ENCODE data around the gene INSIG2. TPM values are rescaled to one million over a fixed set of nuclear protein-coding genes. Genes with fewer than 3 reads are reported as not detected.

The INSIG2 gene
- total RNA-seq, 1 experiment from 2014 or later, result 15.0 TPM

- DNase-seq (ENCODE audit: unreplicated experiment), result no peak
- TF ChIP-seq, protein P1, sequence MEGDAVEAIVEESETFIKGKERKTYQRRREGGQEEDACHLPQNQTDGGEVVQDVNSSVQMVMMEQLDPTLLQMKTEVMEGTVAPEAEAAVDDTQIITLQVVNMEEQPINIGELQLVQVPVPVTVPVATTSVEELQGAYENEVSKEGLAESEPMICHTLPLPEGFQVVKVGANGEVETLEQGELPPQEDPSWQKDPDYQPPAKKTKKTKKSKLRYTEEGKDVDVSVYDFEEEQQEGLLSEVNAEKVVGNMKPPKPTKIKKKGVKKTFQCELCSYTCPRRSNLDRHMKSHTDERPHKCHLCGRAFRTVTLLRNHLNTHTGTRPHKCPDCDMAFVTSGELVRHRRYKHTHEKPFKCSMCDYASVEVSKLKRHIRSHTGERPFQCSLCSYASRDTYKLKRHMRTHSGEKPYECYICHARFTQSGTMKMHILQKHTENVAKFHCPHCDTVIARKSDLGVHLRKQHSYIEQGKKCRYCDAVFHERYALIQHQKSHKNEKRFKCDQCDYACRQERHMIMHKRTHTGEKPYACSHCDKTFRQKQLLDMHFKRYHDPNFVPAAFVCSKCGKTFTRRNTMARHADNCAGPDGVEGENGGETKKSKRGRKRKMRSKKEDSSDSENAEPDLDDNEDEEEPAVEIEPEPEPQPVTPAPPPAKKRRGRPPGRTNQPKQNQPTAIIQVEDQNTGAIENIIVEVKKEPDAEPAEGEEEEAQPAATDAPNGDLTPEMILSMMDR (IDR thresholded peaks at IDR 0.05; ENCODE audit: unreplicated experiment), result no peak
- Mint-ChIP-seq H3K27ac (ENCODE audit: low read depth, unreplicated experiment) (no peak overlapping the region), H3K4me1 (ENCODE audit: insufficient read depth, unreplicated experiment) (no peaks in the 10 kb centered on the region), H3K4me3 (ENCODE audit: unreplicated experiment) (no peak overlapping the region), H3K9me3 (ENCODE audit: unreplicated experiment) (no peaks in the 10 kb centered on the region), H3K27me3 (ENCODE audit: insufficient read depth, unreplicated experiment) (no peaks in the 10 kb centered on the region), H3K36me3 (ENCODE audit: insufficient read depth, unreplicated experiment) (no peaks in the 10 kb centered on the region)
- CTCF ChIA-PET, result interaction anchor here (0.9 kb wide), 1 partner anchor 43 kb away, joined by 3 read pairs; no protein-coding TSS in a partner anchor
- intact Hi-C loops (cut with micrococcal nuclease), result no loop called here
- POLR2A ChIA-PET, result no interaction called here
- no TSS peak for BruUV-seq (replicated peaks)
Measured at GRCh38 chr2:118131771-118132170, 43.5 kb downstream of the INSIG2 start.

- H3K27me3 Mint-ChIP-seq (ENCODE audit: insufficient read depth, unreplicated experiment), result no peaks in the 10 kb centered on the region
- TF ChIP-seq, protein P1 (IDR thresholded peaks at IDR 0.05; ENCODE audit: unreplicated experiment), result no peak
- no TSS peak for BruUV-seq (replicated peaks)
- H3K9me3 Mint-ChIP-seq (ENCODE audit: unreplicated experiment), result no peaks in the 10 kb centered on the region
- H3K27ac Mint-ChIP-seq (ENCODE audit: low read depth, unreplicated experiment), result no peak overlapping the region
- no peak overlapping the region for H3K4me3 Mint-ChIP-seq (ENCODE audit: unreplicated experiment)
- ChIA-PET POLR2A (no interaction called here), CTCF (no interaction called here)
- no peaks in the 10 kb centered on the region for H3K4me1 Mint-ChIP-seq (ENCODE audit: insufficient read depth, unreplicated experiment)
- intact Hi-C loops (cut with micrococcal nuclease), result no loop called here
- no peaks in the 10 kb centered on the region for H3K36me3 Mint-ChIP-seq (ENCODE audit: insufficient read depth, unreplicated experiment)
- no peak for DNase-seq (ENCODE audit: unreplicated experiment)
Measured at GRCh38 chr2:118133916-118134315, 45.6 kb downstream of the INSIG2 start.

GRCh38 chr2:118134650-118135049, 46.4 kb downstream of the INSIG2 start:
- Mint-ChIP-seq H3K4me1 (ENCODE audit: insufficient read depth, unreplicated experiment) (no peaks in the 10 kb centered on the region), H3K9me3 (ENCODE audit: unreplicated experiment) (no peaks in the 10 kb centered on the region), H3K27ac (ENCODE audit: low read depth, unreplicated experiment) (no peak overlapping the region), H3K36me3 (ENCODE audit: insufficient read depth, unreplicated experiment) (no peaks in the 10 kb centered on the region), H3K27me3 (ENCODE audit: insufficient read depth, unreplicated experiment) (no peaks in the 10 kb centered on the region), H3K4me3 (ENCODE audit: unreplicated experiment) (no peak overlapping the region)
- POLR2A ChIA-PET, result no interaction called here
- no peak for DNase-seq (ENCODE audit: unreplicated experiment)
- TF ChIP-seq, protein P1 (IDR thresholded peaks at IDR 0.05; ENCODE audit: unreplicated experiment), result no peak
- CTCF ChIA-PET, result interaction anchor here (0.7 kb wide), 1 partner anchor 558 kb away, joined by 3 read pairs; no protein-coding TSS in a partner anchor
- intact Hi-C loops (cut with micrococcal nuclease), result no loop called here
- BruUV-seq (replicated peaks), result no TSS peak

- Mint-ChIP-seq H3K36me3 (ENCODE audit: insufficient read depth, unreplicated experiment) (no peaks in the 10 kb centered on the region), H3K27ac (ENCODE audit: low read depth, unreplicated experiment) (no peak overlapping the region), H3K4me1 (ENCODE audit: insufficient read depth, unreplicated experiment) (no peaks in the 10 kb centered on the region), H3K4me3 (ENCODE audit: unreplicated experiment) (no peak overlapping the region), H3K27me3 (ENCODE audit: insufficient read depth, unreplicated experiment) (no peaks in the 10 kb centered on the region), H3K9me3 (ENCODE audit: unreplicated experiment) (no peaks in the 10 kb centered on the region)
- BruUV-seq (replicated peaks), result no TSS peak
- ChIA-PET POLR2A (no interaction called here), CTCF (interaction anchor here (1.3 to 1.5 kb wide), 2 partner anchors 84 to 99 kb away, joined by 4 to 5 read pairs; no protein-coding TSS in a partner anchor)
- no peak for DNase-seq (ENCODE audit: unreplicated experiment)
- TF ChIP-seq, protein P1 (IDR thresholded peaks at IDR 0.05; ENCODE audit: unreplicated experiment), result no peak
- intact Hi-C loops (cut with micrococcal nuclease), result no loop called here
Measured at GRCh38 chr2:118145207-118145606, 56.9 kb downstream of the INSIG2 start.

All from MCF 10A (cell line).